ENCODE data around the gene PFKP.

PFKP gene

DNA sequence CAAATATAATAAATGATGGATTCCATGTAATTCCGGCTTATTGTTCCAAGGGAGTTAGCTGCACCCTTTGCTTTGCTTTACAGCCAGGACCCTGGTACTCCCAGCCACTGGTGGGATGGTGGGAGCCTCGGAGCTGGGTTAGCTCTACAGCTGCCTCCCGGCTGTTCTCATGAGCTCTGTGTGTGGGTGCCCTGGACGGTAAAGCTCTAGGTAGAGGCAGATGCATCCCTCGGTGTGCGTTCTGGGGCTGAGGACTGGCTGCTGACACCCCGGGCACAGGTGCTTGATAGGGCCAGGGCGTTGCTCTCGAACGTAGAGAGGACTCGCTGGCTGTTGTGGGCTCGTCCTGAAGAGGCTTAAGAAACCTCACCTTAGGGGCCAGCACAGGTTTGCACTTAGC lies 50.1 kb downstream of the PFKP start:
- TF ChIP-seq, protein P1, sequence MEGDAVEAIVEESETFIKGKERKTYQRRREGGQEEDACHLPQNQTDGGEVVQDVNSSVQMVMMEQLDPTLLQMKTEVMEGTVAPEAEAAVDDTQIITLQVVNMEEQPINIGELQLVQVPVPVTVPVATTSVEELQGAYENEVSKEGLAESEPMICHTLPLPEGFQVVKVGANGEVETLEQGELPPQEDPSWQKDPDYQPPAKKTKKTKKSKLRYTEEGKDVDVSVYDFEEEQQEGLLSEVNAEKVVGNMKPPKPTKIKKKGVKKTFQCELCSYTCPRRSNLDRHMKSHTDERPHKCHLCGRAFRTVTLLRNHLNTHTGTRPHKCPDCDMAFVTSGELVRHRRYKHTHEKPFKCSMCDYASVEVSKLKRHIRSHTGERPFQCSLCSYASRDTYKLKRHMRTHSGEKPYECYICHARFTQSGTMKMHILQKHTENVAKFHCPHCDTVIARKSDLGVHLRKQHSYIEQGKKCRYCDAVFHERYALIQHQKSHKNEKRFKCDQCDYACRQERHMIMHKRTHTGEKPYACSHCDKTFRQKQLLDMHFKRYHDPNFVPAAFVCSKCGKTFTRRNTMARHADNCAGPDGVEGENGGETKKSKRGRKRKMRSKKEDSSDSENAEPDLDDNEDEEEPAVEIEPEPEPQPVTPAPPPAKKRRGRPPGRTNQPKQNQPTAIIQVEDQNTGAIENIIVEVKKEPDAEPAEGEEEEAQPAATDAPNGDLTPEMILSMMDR (IDR thresholded peaks at IDR 0.05): no peak

DNA sequence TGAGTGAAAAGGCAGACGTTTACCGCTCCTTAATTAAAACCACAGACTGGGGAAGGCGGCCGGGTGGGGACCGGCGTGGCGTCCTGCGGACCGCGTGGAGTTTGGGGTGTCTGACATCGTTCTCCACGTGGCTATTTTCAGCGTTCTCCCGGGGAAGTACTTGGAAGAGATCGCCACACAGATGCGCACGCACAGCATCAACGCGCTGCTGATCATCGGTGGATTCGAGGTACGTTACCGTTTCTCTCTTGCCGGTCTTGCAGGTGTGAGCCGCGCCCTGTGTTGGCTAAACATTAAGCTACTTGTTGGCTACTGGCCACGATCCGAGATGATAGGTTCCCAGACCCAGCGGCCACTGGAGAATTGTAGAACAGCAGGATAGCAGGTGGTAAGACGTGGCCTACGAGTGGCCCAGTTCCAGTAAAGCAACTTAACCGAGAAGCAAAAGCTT lies 51.3 kb downstream of the PFKP start:
- TF ChIP-seq, protein P1 (IDR thresholded peaks at IDR 0.05): no peak

DNA sequence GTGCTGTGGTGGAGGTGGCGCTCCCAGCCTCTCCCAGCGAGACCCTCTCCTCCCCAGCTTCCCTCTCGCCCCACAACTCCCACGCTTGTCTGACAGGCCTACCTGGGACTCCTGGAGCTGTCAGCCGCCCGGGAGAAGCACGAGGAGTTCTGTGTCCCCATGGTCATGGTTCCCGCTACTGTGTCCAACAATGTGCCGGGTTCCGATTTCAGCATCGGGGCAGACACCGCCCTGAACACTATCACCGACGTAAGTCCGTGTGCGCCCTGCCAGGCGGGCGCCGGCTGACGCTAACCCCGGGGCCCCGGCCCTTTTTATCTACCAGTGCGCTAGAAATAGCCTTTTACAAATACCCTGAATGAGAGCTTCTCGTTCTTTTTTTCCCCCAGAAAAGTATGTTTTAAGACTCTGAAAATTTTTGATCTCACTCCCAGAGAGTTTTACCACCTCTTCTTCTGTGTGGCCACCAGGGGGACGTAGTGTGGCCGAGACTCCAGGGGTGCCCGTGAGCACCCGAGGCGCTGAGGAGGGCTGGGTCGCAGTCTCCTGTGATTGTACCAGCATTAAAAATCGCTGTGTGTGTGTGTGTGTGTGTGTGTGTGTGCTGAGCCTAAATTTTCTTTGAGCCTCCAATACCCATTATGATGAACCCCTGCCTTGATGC lies 52.6 kb downstream of the PFKP start:
- TF ChIP-seq, protein P1 (IDR thresholded peaks at IDR 0.05): peak; percentile 47

DNA sequence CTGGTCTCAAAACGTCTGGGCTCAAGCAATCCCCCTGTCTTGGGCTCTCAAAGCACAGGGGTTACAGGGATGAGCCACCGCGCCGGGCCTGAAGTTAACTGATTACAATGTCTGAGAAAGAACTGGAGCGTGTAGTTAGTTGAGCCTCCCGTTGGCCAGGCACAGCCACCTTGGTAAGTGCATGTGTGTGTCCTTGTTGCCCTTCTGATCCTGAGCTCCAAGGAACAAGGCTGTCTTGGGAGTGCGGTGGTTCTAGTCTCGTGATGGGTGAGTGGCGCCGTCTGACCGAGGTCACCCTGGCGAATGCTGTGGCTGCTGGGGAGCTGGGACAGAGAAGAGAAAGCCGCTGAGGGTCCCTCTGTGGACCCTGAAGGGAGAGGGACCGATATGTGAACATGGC lies 54.7 kb downstream of the PFKP start:
- TF ChIP-seq, protein P1 (IDR thresholded peaks at IDR 0.05): no peak

DNA sequence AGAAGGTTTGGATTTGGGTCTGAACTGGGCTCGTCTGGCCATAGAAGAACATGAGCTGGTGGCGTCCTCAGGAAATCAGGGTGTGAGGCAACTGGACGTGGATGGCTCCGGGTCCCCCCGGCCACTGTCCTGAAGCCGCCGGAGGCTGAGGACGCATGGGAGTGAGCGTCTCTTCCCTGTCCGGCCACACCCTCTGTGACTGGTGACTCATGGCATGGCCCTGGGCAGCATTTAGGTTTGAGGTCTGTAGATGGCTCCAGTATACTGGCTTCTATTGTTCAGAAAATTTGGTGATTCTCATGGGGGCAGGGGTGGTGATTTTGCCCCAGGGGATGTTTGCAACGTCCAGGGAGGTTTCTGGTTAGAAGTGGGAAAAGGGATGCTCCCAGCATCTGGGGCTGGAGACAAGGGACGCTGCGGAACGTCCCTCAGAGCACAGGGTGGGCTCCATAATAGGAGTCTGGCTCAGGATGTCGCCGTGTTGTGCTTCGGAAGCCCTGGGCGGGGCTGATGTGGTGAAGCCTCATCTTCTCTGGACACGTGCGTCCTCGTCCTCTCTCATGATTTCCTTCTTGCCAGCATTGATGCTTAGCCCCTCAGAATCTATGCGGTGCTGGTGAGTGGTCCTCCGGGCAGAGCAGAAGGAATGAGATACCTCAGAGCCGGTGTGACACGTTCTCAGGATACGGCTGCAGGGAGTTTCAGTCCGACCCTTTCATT lies 55.3 kb downstream of the PFKP start:
- TF ChIP-seq, protein P1 (IDR thresholded peaks at IDR 0.05): no peak

DNA sequence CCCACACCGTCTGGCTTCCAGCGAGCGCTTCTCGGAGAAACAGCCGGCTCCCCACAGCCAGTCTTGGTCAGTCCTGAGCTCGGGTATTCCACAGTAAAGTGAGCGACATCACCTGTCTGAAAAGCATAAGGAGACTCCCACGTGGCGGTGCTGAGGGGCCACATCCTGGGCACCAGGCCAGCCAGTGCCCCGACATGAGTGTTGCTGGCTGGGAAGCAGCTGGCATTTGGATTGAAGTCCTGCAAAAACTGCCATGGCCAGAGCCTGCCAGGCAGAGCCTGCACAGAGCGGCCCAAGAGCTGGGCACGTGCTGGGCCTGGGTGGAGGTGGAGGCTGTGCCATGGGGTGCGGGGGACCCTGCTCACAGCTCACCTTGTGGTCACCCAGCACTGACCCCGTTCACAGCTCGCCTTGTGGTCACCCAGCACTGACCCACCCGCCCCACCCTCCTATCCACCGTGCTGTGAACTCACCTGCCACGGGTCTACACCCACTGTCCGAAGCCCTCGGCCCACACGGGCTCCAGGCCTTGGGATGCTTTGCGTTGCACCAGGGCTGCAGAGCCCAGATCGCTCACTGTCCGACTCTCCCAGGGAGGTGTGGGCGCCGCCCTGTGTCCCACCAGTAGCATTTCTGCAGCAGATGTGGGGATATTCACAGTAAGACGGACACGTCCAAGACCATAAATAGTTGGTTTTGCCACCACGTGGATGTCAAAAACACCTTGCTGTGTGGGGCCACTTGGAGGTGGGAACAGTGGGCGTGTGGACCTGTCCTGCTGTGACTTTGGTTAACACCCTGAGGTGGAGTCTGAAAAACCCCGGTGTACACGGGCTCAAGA lies 56.4 kb downstream of the PFKP start:
- TF ChIP-seq, protein P1 (IDR thresholded peaks at IDR 0.05): no peak

DNA sequence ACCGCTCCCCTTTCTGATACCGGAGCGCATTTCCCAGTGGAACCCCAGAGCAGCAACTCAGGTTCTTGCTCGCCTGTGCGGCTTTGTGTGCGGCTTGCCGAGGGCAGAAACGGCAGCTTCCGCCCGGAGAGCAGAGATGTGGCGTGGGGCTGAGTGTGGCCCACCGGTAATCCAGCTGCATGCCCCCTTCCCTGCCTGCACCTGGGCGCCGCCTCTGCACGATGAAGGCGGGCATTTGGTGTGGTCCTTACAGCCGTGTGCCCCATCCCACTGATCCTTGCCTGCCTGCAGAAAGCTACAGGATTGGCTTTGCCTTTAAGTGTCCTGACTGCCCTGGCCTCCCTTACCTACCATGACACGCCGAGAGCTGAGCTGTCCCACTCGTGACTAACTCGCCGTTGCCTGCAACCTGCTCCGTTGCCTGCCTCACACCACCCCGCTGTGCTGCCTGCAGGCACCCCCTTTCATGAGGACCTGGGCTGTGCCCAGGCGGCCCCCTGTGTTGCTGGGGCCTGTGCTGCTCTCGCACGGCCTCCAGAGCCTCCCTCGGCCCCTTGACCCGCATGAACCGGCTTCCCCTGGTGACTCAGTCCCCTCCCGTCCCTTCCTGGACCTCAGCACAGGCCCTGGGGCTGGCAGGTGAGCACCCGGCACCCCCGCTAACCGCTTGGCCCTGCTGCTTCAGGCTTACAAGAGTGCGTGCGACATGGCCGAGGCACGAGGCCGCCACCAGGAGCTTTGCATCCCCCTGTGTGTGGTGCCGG lies 57.2 kb downstream of the PFKP start:
- TF ChIP-seq, protein P1 (IDR thresholded peaks at IDR 0.05): no peak
